SK-N-SH treated with all-trans-retinoic acid at 6 μM for 48 hours (cell line): ENCODE data around the gene ESX1.

Experiments
- ATAC-seq: fragments of 200-7000 bp; cut with Tn5 transposase; 3 replicates; pipeline ENCODE4 v1.9.1; 2020; ENCODE audit warnings: mild to moderate bottlenecking, moderate library complexity
- ARNTL ChIP-seq: fragments of 450-650 bp; formaldehyde crosslinking; IDR thresholded peaks from 2 replicates; pipeline ENCODE4 v1.5.0; 2020; ENCODE audit warnings: low read depth, mild to moderate bottlenecking, moderate library complexity, borderline replicate concordance
- BACH2 ChIP-seq: fragments of 250-450 bp; sonication (Bioruptor Pico); IDR thresholded peaks from 2 replicates; pipeline ENCODE4 v1.9.0; 2021; ENCODE audit warnings: mild to moderate bottlenecking, borderline replicate concordance
- CSDC2 ChIP-seq: fragments of 250-450 bp; sonication (Bioruptor Pico); IDR thresholded peaks from 2 replicates; pipeline ENCODE4 v1.5.0; 2020; ENCODE audit warnings: mild to moderate bottlenecking, moderate library complexity
- ESRRG ChIP-seq: fragments of 250-450 bp; sonication (Bioruptor Pico); IDR thresholded peaks from 2 replicates; pipeline ENCODE4 v1.6.1; 2021; ENCODE audit warnings: mild to moderate bottlenecking
- GLIS3 ChIP-seq: fragments of 250-450 bp; sonication (Bioruptor Pico); IDR thresholded peaks from 2 replicates; pipeline ENCODE4 v1.5.0; 2020; ENCODE audit warnings: mild to moderate bottlenecking, moderate library complexity
- OSR1 ChIP-seq: fragments of 250-450 bp; sonication (Bioruptor Pico); IDR thresholded peaks from 2 replicates; pipeline ENCODE4 v1.8.0; 2022; ENCODE audit warnings: moderate library complexity, mild to moderate bottlenecking, inconsistent platforms
- PPARA ChIP-seq: fragments of 250-450 bp; sonication (Bioruptor Pico); IDR thresholded peaks from 2 replicates; pipeline ENCODE4 v1.5.0; 2020; ENCODE audit warnings: mild to moderate bottlenecking, borderline replicate concordance
- RARB ChIP-seq: fragments of 250-450 bp; sonication (Bioruptor Pico); IDR thresholded peaks from 2 replicates; pipeline ENCODE4 v1.8.0; 2021; ENCODE audit warnings: mild to moderate bottlenecking, moderate library complexity
- SNAI2 ChIP-seq: fragments of 250-450 bp; sonication (Bioruptor Pico); IDR thresholded peaks from 2 replicates; pipeline ENCODE4 v1.5.0; 2020; ENCODE audit warnings: mild to moderate bottlenecking, moderate library complexity
- TCF4 ChIP-seq: fragments of 250-450 bp; sonication (Bioruptor Pico); IDR thresholded peaks from 2 replicates; pipeline ENCODE4 v1.8.0; 2021; ENCODE audit warnings: mild to moderate bottlenecking, moderate library complexity, borderline replicate concordance
- ZFP3 ChIP-seq: fragments of 250-450 bp; sonication (Bioruptor Pico); IDR thresholded peaks from 2 replicates; pipeline ENCODE4 v1.5.0; 2020; ENCODE audit warnings: mild to moderate bottlenecking, moderate library complexity
- ZFP30 ChIP-seq: fragments of 450-650 bp; formaldehyde crosslinking; IDR thresholded peaks from 2 replicates; pipeline ENCODE4 v1.5.0; 2022; ENCODE audit warnings: mild to moderate bottlenecking, moderate library complexity
- ZNF565 ChIP-seq: fragments of 450-650 bp; formaldehyde crosslinking; conservative IDR thresholded peaks from 2 replicates; pipeline ENCODE4 v1.5.0; 2020; ENCODE audit warnings: low read depth, mild to moderate bottlenecking, moderate library complexity
- ZNF70 ChIP-seq: fragments of 450-650 bp; formaldehyde crosslinking; IDR thresholded peaks from 2 replicates; pipeline ENCODE4 v1.5.0; 2020; ENCODE audit warnings: mild to moderate bottlenecking, moderate library complexity
- ZNF8 ChIP-seq: fragments of 450-650 bp; formaldehyde crosslinking; IDR thresholded peaks from 2 replicates; pipeline ENCODE4 v1.5.0; 2020; ENCODE audit warnings: mild to moderate bottlenecking, moderate library complexity
- TF ChIP-seq, protein P1 (sequence below): fragments of 250-450 bp; sonication (Bioruptor Pico); IDR thresholded peaks from 2 replicates; pipeline ENCODE4 v1.5.0; 2020; ENCODE audit warnings: mild to moderate bottlenecking, moderate library complexity
- TF ChIP-seq, protein P2 (sequence below): fragments of 250-450 bp; sonication (Bioruptor Pico); IDR thresholded peaks from 2 replicates; pipeline ENCODE4 v1.8.0; 2021; ENCODE audit warnings: low read depth, mild to moderate bottlenecking, moderate library complexity, borderline replicate concordance
- TF ChIP-seq, protein P3 (sequence below): fragments of 250-450 bp; sonication (Bioruptor Pico); IDR thresholded peaks from 2 replicates; pipeline ENCODE4 v1.5.1; 2020; ENCODE audit warnings: low read depth, mild to moderate bottlenecking, moderate library complexity
- TF ChIP-seq, protein P4 (sequence below): fragments of 250-450 bp; sonication (Bioruptor Pico); IDR thresholded peaks from 2 replicates; pipeline ENCODE4 v1.8.0; 2020; ENCODE audit warnings: mild to moderate bottlenecking, moderate library complexity, borderline replicate concordance
- TF ChIP-seq, protein P5 (sequence below): fragments of 250-450 bp; sonication (Bioruptor Pico); IDR thresholded peaks from 2 replicates; pipeline ENCODE4 v1.5.1; 2021; ENCODE audit warnings: mild to moderate bottlenecking, moderate library complexity

The ESX1 gene

DNA sequence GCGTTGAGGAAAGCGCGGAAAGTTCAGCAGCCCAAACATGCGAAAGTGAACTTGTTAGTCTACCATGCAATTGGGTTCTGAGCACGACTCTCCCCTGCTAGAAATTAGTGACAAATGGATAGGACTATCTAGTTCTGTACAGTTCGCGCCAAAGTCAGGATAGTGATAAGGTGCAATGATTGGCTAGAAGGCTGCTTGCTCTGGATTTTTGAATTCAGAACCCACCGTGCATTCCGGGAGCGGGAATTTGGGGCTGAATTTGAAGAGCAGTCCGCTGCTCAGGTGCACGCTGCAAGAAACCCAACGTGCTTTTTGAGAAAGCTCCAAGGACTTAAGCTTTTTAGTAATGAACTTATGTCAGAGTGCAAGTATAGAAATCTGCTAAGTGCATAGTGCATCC lies 732 bp upstream of the ESX1 start:
- ATAC-seq, result no peak
- TF ChIP-seq, protein P1, sequence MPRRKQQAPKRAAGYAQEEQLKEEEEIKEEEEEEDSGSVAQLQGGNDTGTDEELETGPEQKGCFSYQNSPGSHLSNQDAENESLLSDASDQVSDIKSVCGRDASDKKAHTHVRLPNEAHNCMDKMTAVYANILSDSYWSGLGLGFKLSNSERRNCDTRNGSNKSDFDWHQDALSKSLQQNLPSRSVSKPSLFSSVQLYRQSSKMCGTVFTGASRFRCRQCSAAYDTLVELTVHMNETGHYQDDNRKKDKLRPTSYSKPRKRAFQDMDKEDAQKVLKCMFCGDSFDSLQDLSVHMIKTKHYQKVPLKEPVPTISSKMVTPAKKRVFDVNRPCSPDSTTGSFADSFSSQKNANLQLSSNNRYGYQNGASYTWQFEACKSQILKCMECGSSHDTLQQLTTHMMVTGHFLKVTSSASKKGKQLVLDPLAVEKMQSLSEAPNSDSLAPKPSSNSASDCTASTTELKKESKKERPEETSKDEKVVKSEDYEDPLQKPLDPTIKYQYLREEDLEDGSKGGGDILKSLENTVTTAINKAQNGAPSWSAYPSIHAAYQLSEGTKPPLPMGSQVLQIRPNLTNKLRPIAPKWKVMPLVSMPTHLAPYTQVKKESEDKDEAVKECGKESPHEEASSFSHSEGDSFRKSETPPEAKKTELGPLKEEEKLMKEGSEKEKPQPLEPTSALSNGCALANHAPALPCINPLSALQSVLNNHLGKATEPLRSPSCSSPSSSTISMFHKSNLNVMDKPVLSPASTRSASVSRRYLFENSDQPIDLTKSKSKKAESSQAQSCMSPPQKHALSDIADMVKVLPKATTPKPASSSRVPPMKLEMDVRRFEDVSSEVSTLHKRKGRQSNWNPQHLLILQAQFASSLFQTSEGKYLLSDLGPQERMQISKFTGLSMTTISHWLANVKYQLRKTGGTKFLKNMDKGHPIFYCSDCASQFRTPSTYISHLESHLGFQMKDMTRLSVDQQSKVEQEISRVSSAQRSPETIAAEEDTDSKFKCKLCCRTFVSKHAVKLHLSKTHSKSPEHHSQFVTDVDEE (CRISPR knock-in tag), result no peak
- TF ChIP-seq BACH2, result no peak
- TF ChIP-seq, protein P2, sequence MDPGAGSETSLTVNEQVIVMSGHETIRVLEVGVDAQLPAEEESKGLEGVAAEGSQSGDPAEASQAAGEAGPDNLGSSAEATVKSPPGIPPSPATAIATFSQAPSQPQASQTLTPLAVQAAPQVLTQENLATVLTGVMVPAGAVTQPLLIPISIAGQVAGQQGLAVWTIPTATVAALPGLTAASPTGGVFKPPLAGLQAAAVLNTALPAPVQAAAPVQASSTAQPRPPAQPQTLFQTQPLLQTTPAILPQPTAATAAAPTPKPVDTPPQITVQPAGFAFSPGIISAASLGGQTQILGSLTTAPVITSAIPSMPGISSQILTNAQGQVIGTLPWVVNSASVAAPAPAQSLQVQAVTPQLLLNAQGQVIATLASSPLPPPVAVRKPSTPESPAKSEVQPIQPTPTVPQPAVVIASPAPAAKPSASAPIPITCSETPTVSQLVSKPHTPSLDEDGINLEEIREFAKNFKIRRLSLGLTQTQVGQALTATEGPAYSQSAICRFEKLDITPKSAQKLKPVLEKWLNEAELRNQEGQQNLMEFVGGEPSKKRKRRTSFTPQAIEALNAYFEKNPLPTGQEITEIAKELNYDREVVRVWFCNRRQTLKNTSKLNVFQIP (CRISPR knock-in tag), result no peak
- TF ChIP-seq RARB (CRISPR knock-in tag), result no peak
- TF ChIP-seq ARNTL (CRISPR knock-in tag), result no peak
- no peak for TF ChIP-seq ZFP30
- TF ChIP-seq PPARA (CRISPR knock-in tag), result no peak

DNA sequence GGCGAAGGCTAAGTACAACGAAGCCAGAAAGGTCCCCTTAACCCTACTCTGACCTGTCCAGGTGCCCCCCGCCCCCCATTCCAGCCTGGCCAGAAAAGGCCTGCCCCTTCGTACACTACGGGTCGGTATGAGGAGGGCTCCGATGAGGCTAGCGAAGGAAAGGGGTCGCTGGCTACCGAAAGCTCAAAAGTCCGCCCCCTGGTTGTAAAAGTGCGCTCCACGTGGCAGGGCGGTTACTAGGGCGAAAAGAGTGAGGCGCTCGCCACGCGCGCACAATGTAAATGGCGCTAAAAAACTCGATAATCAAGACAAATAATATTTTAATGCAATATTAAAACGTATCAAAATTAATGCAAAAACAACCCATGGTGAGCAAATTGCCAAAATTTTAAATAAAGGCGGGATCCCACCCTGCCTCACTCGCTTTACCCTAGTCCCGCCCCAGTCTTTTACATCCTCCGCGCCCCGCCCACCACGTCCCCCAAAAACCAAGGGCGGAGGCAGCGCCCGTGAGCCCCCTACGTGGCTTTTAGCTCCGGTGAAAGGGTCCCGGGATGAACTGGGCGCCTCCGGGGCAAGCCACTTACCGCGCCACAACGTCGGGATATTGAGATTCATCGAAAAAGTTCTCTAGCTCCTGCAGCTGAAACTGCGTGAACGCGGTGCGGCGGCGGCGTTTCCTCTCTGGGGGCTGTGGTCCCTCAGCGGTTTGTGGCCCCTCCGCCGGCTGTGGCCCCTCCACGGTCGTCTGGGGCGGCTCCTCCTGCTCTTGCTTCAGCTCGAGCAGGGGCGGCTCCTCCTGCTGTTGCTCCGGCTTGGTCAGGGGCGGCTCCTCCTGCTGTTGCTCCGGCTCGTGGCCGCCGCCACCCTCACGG lies 929 bp downstream of the ESX1 start:
- 0 out of 3 replicates have a peak, but pooled peaks have one; percentile 19 for ATAC-seq
- TF ChIP-seq SNAI2 (CRISPR knock-in tag) (no peak), ZNF70 (CRISPR knock-in tag) (no peak), CSDC2 (CRISPR knock-in tag) (no peak), ESRRG (no peak), BACH2 (no peak), ZNF8 (no peak), OSR1 (CRISPR knock-in tag) (no peak), RARB (CRISPR knock-in tag) (no peak), ARNTL (CRISPR knock-in tag) (no peak), GLIS3 (no peak), ZNF565 (no peak)
- TF ChIP-seq, protein P3, sequence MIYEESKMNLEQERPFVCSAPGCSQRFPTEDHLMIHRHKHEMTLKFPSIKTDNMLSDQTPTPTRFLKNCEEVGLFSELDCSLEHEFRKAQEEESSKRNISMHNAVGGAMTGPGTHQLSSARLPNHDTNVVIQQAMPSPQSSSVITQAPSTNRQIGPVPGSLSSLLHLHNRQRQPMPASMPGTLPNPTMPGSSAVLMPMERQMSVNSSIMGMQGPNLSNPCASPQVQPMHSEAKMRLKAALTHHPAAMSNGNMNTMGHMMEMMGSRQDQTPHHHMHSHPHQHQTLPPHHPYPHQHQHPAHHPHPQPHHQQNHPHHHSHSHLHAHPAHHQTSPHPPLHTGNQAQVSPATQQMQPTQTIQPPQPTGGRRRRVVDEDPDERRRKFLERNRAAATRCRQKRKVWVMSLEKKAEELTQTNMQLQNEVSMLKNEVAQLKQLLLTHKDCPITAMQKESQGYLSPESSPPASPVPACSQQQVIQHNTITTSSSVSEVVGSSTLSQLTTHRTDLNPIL (CRISPR knock-in tag), result no peak
- TF ChIP-seq, protein P2 (CRISPR knock-in tag), result no peak
- TF ChIP-seq, protein P4, sequence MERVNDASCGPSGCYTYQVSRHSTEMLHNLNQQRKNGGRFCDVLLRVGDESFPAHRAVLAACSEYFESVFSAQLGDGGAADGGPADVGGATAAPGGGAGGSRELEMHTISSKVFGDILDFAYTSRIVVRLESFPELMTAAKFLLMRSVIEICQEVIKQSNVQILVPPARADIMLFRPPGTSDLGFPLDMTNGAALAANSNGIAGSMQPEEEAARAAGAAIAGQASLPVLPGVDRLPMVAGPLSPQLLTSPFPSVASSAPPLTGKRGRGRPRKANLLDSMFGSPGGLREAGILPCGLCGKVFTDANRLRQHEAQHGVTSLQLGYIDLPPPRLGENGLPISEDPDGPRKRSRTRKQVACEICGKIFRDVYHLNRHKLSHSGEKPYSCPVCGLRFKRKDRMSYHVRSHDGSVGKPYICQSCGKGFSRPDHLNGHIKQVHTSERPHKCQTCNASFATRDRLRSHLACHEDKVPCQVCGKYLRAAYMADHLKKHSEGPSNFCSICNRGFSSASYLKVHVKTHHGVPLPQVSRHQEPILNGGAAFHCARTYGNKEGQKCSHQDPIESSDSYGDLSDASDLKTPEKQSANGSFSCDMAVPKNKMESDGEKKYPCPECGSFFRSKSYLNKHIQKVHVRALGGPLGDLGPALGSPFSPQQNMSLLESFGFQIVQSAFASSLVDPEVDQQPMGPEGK (CRISPR knock-in tag), result no peak
- TF ChIP-seq, protein P5, sequence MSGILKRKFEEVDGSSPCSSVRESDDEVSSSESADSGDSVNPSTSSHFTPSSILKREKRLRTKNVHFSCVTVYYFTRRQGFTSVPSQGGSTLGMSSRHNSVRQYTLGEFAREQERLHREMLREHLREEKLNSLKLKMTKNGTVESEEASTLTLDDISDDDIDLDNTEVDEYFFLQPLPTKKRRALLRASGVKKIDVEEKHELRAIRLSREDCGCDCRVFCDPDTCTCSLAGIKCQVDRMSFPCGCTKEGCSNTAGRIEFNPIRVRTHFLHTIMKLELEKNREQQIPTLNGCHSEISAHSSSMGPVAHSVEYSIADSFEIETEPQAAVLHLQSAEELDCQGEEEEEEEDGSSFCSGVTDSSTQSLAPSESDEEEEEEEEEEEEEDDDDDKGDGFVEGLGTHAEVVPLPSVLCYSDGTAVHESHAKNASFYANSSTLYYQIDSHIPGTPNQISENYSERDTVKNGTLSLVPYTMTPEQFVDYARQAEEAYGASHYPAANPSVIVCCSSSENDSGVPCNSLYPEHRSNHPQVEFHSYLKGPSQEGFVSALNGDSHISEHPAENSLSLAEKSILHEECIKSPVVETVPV (CRISPR knock-in tag), result no peak

DNA sequence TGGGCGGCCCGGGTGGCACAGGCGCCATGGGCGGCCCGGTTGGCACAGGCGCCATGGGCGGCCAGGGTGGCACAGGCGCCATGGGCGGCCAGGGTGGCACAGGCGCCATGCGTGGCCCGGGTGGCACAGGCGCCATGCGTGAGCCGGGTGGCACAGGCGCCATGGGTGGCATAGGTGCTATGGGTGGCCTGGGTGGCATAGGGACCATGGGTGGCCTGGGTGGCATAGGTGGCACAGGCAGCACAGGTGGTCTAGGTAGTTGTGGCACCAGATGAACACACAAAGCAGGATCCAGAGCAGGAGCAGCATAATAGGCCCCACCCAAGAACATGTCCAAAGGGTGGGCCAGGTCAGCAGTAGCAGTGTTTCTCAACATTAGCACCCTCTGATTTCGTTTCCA lies 4.3 kb downstream of the ESX1 start:
- ATAC-seq, result no peak
- no peak for TF ChIP-seq BACH2
- TF ChIP-seq, protein P1 (CRISPR knock-in tag), result no peak
- no peak for TF ChIP-seq SNAI2 (CRISPR knock-in tag)
- no peak for TF ChIP-seq ZNF565
- TF ChIP-seq ZFP3 (CRISPR knock-in tag), result no peak
- TF ChIP-seq ZFP30, result no peak
- no peak for TF ChIP-seq TCF4
- no peak for TF ChIP-seq OSR1 (CRISPR knock-in tag)
- no peak for TF ChIP-seq CSDC2 (CRISPR knock-in tag)
- TF ChIP-seq, protein P5 (CRISPR knock-in tag), result no peak
- no peak for TF ChIP-seq ZNF8
- no peak for TF ChIP-seq ESRRG
